GM08714 (cell line): ENCODE results near the gene AUH.

Experiments used
- H3K4me3 ChIP-seq: fragments of 200-500 bp; sonication (Bioruptor generic); 2 replicates; pipeline ENCODE4 v1.5.1; 2014; ENCODE audit warnings: mild to moderate bottlenecking, low read length, inconsistent platforms
- ZNF274 ChIP-seq: IDR thresholded peaks from 2 replicates; pipeline ENCODE4 v1.6.1; 2012; ENCODE audit warnings: mild to moderate bottlenecking, low read depth, low read length

AUH gene

DNA sequence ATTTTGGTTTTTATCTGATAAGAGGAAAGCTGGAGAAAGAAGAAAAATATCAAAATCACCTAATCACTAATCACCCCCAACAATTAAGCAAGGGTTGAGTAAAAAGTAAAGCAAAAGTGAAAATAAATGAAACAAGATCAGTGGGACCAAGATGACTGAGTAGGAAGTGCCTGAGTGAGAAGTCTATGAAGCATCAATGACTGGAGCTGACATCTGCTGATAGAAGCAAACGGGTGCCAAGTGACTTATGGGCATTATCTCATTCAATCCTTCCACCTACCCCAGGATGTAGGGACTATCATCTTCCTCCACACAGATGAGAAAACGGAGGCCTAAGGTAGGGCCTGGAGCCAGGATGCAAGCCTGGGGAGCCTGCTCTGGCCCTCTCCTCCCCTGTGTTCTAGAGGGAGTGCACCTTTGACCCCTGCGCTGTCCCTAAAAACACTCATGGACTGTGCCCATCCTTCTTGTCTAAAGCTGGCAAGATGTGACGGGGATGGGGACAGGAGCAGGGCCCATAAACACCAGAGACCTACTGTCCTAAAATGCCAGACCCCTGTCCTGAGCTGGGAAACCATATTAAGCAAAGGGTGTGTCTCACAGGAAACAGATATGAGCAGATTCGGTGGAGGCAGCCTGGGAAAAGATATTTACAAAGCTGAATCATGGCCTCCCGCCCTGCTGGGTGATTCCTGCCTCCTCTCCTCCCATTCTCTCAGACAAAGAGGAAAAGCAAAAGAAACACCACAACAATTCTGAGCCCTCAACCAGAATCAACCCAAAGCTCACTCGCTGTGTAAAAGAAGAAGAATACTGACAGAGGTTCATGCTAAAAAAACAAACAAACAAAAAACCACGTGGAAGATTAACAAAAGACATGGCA is 116.0 kb downstream of the AUH start:
- no peak overlapping the region for H3K4me3 ChIP-seq
- no peak for TF ChIP-seq ZNF274

DNA sequence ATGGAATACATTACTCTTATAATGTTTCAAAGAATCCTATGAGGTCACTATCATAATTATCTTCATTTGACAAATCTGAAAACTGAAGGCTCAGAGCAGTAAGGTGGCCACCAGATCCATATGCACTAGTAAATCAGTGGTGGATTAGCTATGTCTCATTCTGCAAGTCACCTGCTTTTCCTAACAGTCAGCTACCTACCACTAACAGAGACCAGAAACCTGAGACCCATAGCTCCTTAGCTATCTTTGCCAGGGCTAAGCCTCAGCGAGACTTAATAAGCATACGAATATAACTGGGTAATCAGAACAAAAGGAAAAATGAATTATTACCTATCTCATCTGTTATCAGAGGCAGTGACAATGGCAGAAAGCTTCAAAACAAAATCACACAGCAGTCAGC is 118.7 kb downstream of the AUH start:
- TF ChIP-seq ZNF274, result no peak
- H3K4me3 ChIP-seq, result no peak overlapping the region

DNA sequence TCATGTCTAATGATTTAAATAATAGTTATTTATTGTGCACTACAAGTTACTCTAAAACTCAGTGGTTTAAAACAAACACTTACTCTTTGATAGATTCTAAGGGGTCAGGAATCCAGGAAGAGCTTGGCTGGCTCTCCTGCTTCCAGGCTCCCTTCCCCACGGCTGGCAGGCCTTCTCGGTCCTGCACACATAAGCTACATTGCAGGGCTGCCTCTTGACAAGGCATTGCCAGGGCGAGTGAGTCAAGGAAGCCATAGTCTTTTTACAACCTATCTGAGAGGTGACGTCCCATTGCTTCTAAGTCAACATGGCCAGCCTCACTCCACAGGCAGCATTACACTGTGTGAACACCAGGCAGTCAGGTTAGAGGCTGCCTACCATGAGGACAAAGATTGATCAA is 119.8 kb downstream of the AUH start:
- TF ChIP-seq ZNF274, result no peak
- H3K4me3 ChIP-seq, result no peak overlapping the region

DNA sequence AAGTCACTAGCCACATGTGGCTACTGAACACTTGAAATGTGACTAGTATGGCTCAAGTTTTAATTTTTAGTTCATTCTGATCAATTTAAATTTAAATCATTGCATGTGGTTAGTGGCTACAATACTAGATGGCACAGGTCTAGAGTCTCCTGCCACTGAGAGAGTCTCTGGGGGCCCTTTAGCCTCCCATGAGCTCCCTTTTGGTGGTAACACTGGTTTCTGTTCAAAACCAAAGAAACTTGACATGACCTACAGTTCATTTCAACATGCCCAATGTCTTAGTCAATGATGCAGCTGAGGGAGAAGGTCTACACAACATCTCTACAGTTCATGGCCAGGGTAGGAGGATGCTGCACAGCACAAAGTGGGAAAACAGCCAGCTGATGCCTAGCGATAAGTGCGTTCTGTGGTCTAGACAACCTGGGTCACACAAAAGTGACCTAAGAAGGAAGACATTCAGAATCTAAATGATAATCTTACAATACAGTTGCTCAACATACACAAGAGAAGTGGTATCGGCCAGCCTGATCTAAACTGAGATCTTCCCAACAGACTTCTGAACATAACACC is 121.0 kb downstream of the AUH start:
- TF ChIP-seq ZNF274, result no peak
- no peak overlapping the region for H3K4me3 ChIP-seq

DNA sequence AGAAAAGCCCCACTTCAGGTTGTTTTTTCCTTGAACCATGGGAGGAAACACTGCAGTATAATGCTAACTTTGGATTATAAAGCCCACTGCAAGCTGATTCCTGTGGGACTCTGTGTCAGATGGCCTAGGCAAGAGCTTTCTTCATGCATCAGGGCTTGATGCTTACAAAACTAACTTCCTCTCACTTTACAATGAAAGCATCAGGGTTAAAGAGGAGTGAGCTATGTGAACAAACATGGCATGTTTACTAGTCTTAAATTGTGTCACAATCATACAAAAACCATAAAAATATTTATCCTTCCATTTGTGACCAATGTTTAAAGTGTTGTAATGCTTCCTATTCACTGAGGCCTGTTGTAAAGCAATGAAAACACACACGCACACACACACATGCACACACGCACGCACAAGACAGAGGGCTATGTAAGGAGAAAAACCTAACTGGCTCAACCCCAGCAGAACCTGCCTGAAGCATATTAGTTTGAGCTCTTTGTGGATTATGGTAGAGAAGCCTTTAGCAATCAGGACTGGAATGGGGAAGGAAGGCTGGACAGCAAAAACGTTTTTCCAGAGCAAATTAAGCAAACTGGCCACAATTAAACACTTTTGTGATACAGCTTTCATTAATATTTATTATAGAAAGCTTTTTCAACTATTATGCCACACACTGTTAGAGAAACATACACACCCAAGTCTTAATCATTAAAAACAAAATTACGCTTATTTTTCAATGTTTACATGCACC is 122.2 kb downstream of the AUH start:
- H3K4me3 ChIP-seq, result no peak overlapping the region
- TF ChIP-seq ZNF274, result no peak

DNA sequence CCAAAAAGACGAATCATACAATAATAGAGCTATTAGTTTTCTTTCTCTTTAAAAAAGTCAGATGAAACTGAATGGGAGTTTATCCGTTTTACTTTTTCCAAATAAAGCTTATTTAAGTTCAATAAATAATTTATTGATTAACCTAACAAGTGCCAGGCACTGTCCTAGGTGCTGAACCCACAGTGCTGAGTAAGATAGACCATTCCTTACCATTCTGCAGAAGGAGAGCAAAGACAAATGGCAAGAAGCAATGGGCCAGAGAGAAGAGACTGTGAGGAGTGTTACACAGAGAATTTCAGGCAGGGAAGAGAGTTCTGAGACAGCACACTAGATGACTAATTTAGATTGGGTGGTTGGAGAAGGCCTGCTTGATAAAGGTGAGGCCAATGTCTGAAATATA is 127.2 kb downstream of the AUH start:
- TF ChIP-seq ZNF274, result no peak
- H3K4me3 ChIP-seq, result no peak overlapping the region

DNA sequence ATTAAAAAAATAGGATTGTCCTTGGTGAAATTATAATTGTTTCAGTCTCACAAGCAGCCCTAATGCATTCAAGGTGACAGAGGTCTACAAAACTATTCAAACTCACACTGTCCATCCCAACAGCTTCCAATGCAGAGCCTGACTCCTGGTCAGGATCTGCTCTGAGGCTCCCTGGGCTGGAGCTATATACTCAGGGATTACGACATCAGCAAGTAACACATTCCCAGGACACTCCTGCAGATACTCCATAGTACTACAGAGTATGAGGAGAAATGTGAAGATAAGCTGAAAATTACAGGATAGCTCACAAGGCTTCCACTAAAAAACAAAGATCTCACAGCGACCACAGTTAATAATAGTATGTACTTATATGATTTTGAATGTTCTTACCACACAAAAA is 130.1 kb downstream of the AUH start:
- TF ChIP-seq ZNF274, result no peak
- no peak overlapping the region for H3K4me3 ChIP-seq

DNA sequence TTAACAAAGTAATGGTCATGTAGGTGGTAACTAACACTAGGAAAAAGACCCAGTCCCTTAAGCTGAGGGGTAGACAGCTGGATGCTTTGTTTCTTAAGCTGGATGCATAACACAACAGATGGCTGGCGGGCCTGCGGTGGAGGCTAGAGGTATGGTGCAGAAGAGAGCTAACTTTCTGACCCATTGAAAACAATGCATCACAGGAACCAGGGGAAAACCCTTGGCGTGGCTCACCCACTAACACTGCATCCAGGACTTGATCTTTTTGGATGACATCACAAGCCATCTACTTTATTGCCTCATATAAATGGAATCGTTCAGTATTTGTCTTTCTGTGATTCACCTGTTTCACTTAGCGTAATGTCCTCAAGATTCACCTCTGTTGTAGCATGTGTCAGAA is 138.7 kb downstream of the AUH start:
- H3K4me3 ChIP-seq, result no peak overlapping the region
- no peak for TF ChIP-seq ZNF274

DNA sequence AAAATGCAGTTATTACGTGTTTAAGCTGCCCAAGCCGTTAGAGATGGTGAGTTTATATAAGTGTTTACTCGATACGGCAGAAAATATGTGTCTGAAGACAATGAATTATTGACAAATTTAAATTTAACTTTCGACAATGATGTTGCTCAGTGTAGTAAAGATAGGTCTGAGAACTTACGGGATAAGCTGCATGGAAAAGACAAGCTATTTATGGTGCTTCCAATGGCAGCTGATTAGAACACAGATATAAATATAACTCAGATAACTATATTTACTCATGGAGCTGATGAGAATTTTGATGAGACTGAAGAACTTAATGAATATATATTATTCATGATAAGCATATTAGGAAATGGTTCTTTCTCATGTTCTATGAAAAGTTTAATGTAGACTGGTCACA is 139.3 kb downstream of the AUH start:
- no peak for TF ChIP-seq ZNF274
- H3K4me3 ChIP-seq, result no peak overlapping the region

DNA sequence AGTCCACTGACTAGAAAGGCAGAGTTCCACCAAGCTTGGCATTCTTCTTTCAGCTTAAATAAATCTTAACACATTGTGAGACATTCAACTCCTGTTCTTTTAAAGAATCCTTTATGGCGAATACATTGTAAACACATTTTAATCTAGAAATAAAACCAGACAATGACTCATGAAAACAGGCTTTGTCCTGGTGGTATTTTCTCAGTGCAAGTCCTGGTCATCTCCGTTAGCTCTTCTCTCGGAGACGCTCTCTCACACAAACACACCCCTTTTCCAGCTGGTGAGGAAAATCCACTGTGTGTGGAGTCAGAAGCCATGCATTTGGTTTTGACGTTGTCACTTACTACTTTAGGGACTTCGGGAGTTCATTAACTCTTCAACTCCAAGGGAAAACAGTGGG is 140.4 kb downstream of the AUH start:
- TF ChIP-seq ZNF274, result no peak

DNA sequence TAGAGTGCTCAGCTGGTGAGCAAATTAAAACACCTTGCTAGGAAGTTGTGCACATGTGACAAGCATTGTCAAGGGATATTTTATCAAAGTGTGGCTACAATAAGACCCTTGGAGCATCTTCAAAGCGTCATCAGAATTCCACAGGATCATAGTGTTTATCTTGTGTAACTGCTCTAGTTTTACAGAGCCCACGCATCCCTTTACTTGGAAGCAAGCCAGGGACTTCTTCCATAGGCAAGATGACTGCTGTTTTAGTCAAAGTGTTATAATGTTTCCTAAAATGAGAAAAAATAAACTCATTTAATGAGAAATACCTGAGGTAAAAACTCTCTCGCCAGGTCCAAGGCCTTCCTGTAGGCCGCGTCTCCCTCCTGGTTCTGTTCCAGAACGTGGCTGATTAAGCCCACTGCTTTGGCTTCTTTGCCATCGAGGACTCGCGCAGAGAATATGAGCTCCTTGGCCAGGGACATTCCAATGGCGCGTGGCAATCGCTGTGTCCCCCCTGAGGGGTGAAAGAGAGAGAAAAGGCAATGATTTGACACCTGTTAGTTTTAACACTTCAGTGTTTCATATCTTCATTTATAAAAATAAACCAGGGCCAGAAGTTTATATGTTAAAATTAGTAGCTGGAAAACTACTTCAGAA is 141.1 kb downstream of the AUH start:
- no peak for TF ChIP-seq ZNF274
- H3K4me3 ChIP-seq, result no peak overlapping the region

More for the DNA sequence above, 140.4 kb downstream of the AUH start:
- no peak overlapping the region for H3K4me3 ChIP-seq

DNA sequence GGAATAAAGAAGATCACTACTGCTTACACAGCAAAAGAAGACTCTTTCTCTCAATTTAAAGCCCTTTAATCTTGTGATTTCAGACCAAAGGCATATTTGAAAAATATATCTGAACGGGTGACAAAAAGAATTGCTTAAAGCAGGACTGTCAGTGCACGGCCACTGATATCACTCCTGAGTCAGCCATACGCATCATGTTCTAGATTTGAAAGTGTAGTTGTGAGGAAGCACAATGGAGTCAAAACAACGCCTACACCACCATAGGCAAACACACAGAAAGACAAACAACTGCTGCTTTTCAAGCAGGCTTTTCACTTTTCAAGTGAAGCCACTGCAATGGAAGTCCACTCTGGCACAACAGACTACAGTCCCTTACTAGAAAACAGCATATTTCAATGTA is 141.7 kb downstream of the AUH start:
- H3K4me3 ChIP-seq, result no peak overlapping the region
- no peak for TF ChIP-seq ZNF274

DNA sequence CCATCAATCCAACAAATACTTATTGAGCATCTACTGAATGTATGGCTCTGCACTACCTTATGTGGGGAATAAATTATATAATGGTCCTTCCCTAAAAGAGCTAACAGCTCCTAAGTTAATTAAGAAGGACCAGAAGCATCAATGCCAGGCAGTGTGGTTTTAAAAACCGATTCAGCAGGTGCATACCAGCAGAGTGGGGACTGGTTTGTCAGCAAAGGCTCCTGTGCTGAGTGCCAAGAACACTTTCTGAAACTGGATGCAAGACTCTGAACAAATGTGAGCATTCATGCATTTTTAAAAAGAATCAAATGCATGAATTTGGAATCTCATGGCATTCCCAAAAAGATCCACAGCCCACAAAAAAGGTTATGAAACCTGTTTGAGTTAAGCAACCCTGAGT is 142.2 kb downstream of the AUH start:
- no peak overlapping the region for H3K4me3 ChIP-seq
- no peak for TF ChIP-seq ZNF274

DNA sequence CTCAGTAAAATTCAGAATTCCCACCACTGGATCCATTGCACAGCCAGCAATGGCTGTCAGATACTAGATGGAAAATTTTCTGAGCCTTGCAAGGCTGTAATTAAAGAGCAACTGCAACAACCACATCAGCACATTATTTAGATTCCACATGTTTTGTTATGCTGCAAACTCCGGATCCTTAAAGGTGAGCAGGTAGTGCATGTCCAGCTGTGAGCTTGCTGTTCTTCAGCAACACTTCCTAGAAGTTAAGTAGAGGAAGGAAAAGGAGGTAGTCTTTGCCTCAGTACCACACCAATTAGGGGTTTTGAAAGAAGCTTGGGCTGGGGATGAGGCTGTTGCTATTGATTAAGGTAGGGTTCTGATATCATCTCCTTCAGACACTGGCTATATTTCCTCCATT is 144.3 kb downstream of the AUH start:
- no peak overlapping the region for H3K4me3 ChIP-seq
- no peak for TF ChIP-seq ZNF274
